SK-N-SH treated with all-trans-retinoic acid at 6 μM for 48 hours (cell line): Measurements from ENCODE around the gene ACSS3.
A peak's percentile ranks its signal among the peaks of the same experiment; 100 is the strongest.

Experiments
- ATAC-seq: fragments of 200-7000 bp; cut with Tn5 transposase; 3 replicates; pipeline ENCODE4 v1.9.1; 2020; ENCODE audit warnings: mild to moderate bottlenecking, moderate library complexity
- ARNTL ChIP-seq: fragments of 450-650 bp; formaldehyde crosslinking; IDR thresholded peaks from 2 replicates; pipeline ENCODE4 v1.5.0; 2020; ENCODE audit warnings: low read depth, mild to moderate bottlenecking, moderate library complexity, borderline replicate concordance
- BACH2 ChIP-seq: fragments of 250-450 bp; sonication (Bioruptor Pico); IDR thresholded peaks from 2 replicates; pipeline ENCODE4 v1.9.0; 2021; ENCODE audit warnings: mild to moderate bottlenecking, borderline replicate concordance
- CREB5 ChIP-seq: fragments of 250-450 bp; sonication (Bioruptor Pico); IDR thresholded peaks from 2 replicates; pipeline ENCODE4 v1.5.1; 2020; ENCODE audit warnings: low read depth, mild to moderate bottlenecking, moderate library complexity
- CSDC2 ChIP-seq: fragments of 250-450 bp; sonication (Bioruptor Pico); IDR thresholded peaks from 2 replicates; pipeline ENCODE4 v1.5.0; 2020; ENCODE audit warnings: mild to moderate bottlenecking, moderate library complexity
- CSRNP3 ChIP-seq: fragments of 250-450 bp; sonication (Bioruptor Pico); IDR thresholded peaks from 2 replicates; pipeline ENCODE4 v1.5.1; 2021; ENCODE audit warnings: mild to moderate bottlenecking, moderate library complexity
- ESRRG ChIP-seq: fragments of 250-450 bp; sonication (Bioruptor Pico); IDR thresholded peaks from 2 replicates; pipeline ENCODE4 v1.6.1; 2021; ENCODE audit warnings: mild to moderate bottlenecking
- GLIS3 ChIP-seq: fragments of 250-450 bp; sonication (Bioruptor Pico); IDR thresholded peaks from 2 replicates; pipeline ENCODE4 v1.5.0; 2020; ENCODE audit warnings: mild to moderate bottlenecking, moderate library complexity
- ISL1 ChIP-seq: fragments of 250-450 bp; sonication (Bioruptor Pico); IDR thresholded peaks from 2 replicates; pipeline ENCODE4 v2.1.2; 2022; ENCODE audit warnings: mild to moderate bottlenecking, moderate library complexity
- OSR1 ChIP-seq: fragments of 250-450 bp; sonication (Bioruptor Pico); IDR thresholded peaks from 2 replicates; pipeline ENCODE4 v1.8.0; 2022; ENCODE audit warnings: moderate library complexity, mild to moderate bottlenecking, inconsistent platforms
- PATZ1 ChIP-seq: fragments of 250-450 bp; sonication (Bioruptor Pico); IDR thresholded peaks from 2 replicates; pipeline ENCODE4 v1.8.0; 2020; ENCODE audit warnings: mild to moderate bottlenecking, moderate library complexity, borderline replicate concordance
- POU6F1 ChIP-seq: fragments of 250-450 bp; sonication (Bioruptor Pico); IDR thresholded peaks from 2 replicates; pipeline ENCODE4 v1.8.0; 2021; ENCODE audit warnings: low read depth, mild to moderate bottlenecking, moderate library complexity, borderline replicate concordance
- PPARA ChIP-seq: fragments of 250-450 bp; sonication (Bioruptor Pico); IDR thresholded peaks from 2 replicates; pipeline ENCODE4 v1.5.0; 2020; ENCODE audit warnings: mild to moderate bottlenecking, borderline replicate concordance
- RARB ChIP-seq: fragments of 250-450 bp; sonication (Bioruptor Pico); IDR thresholded peaks from 2 replicates; pipeline ENCODE4 v1.8.0; 2021; ENCODE audit warnings: mild to moderate bottlenecking, moderate library complexity
- SNAI2 ChIP-seq: fragments of 250-450 bp; sonication (Bioruptor Pico); IDR thresholded peaks from 2 replicates; pipeline ENCODE4 v1.5.0; 2020; ENCODE audit warnings: mild to moderate bottlenecking, moderate library complexity
- TCF4 ChIP-seq: fragments of 250-450 bp; sonication (Bioruptor Pico); IDR thresholded peaks from 2 replicates; pipeline ENCODE4 v1.8.0; 2021; ENCODE audit warnings: mild to moderate bottlenecking, moderate library complexity, borderline replicate concordance
- TOX ChIP-seq: fragments of 250-450 bp; sonication (Bioruptor Pico); IDR thresholded peaks from 2 replicates; pipeline ENCODE4 v1.8.0; 2021; ENCODE audit warnings: mild to moderate bottlenecking, moderate library complexity, borderline replicate concordance
- TSHZ2 ChIP-seq: fragments of 250-450 bp; sonication (Bioruptor Pico); IDR thresholded peaks from 2 replicates; pipeline ENCODE4 v1.5.0; 2020; ENCODE audit warnings: mild to moderate bottlenecking, moderate library complexity
- ZC3H10 ChIP-seq: fragments of 250-450 bp; sonication (Bioruptor Pico); IDR thresholded peaks from 2 replicates; pipeline ENCODE4 v1.5.1; 2021; ENCODE audit warnings: mild to moderate bottlenecking, moderate library complexity
- ZFP3 ChIP-seq: fragments of 250-450 bp; sonication (Bioruptor Pico); IDR thresholded peaks from 2 replicates; pipeline ENCODE4 v1.5.0; 2020; ENCODE audit warnings: mild to moderate bottlenecking, moderate library complexity
- ZFP30 ChIP-seq: fragments of 450-650 bp; formaldehyde crosslinking; IDR thresholded peaks from 2 replicates; pipeline ENCODE4 v1.5.0; 2022; ENCODE audit warnings: mild to moderate bottlenecking, moderate library complexity
- ZNF565 ChIP-seq: fragments of 450-650 bp; formaldehyde crosslinking; conservative IDR thresholded peaks from 2 replicates; pipeline ENCODE4 v1.5.0; 2020; ENCODE audit warnings: low read depth, mild to moderate bottlenecking, moderate library complexity
- ZNF70 ChIP-seq: fragments of 450-650 bp; formaldehyde crosslinking; IDR thresholded peaks from 2 replicates; pipeline ENCODE4 v1.5.0; 2020; ENCODE audit warnings: mild to moderate bottlenecking, moderate library complexity
- ZNF8 ChIP-seq: fragments of 450-650 bp; formaldehyde crosslinking; IDR thresholded peaks from 2 replicates; pipeline ENCODE4 v1.5.0; 2020; ENCODE audit warnings: mild to moderate bottlenecking, moderate library complexity

The ACSS3 gene

GRCh38 chr12:81128930-81129554 lies 51.2 kb downstream of the ACSS3 start:
- TF ChIP-seq POU6F1 (no peak), ESRRG (CRISPR knock-in tag) (no peak), ZNF565 (no peak), RARB (CRISPR knock-in tag) (no peak), ZFP3 (CRISPR knock-in tag) (no peak), ZC3H10 (CRISPR knock-in tag) (no peak), SNAI2 (CRISPR knock-in tag) (no peak), ZNF8 (CRISPR knock-in tag) (no peak), TCF4 (CRISPR knock-in tag) (no peak), BACH2 (CRISPR knock-in tag) (no peak)
- peak; percentile 83 for ATAC-seq

GRCh38 chr12:81136519-81136918 lies 58.6 kb downstream of the ACSS3 start:
- no peak for TF ChIP-seq TOX (CRISPR knock-in tag)
- no peak for TF ChIP-seq ZNF70
- no peak for TF ChIP-seq OSR1 (CRISPR knock-in tag)
- no peak for TF ChIP-seq ARNTL (CRISPR knock-in tag)
- TF ChIP-seq PPARA = no peak
- no peak for TF ChIP-seq ZNF8 (CRISPR knock-in tag)
- TF ChIP-seq PATZ1 = no peak
- TF ChIP-seq TSHZ2 (CRISPR knock-in tag) = no peak
- no peak for TF ChIP-seq ZFP30 (CRISPR knock-in tag)
- TF ChIP-seq GLIS3 (CRISPR knock-in tag) = no peak
- no peak for TF ChIP-seq BACH2 (CRISPR knock-in tag)
- TF ChIP-seq CSRNP3 (CRISPR knock-in tag) = no peak
- TF ChIP-seq TCF4 (CRISPR knock-in tag) = no peak
- no peak for TF ChIP-seq ZFP3 (CRISPR knock-in tag)
- TF ChIP-seq CSDC2 (CRISPR knock-in tag) = no peak
- no peak for TF ChIP-seq SNAI2 (CRISPR knock-in tag)
- no peak for TF ChIP-seq ISL1
- TF ChIP-seq ZC3H10 (CRISPR knock-in tag) = no peak
- TF ChIP-seq ESRRG (CRISPR knock-in tag) = no peak
- ATAC-seq = no peak

- ATAC-seq = no peak
- no peak for TF ChIP-seq TOX (CRISPR knock-in tag)
These were observed 59.9 kb downstream of the ACSS3 start for GRCh38 chr12:81137801-81138200.

- no peak for ATAC-seq
- no peak for TF ChIP-seq CREB5 (CRISPR knock-in tag)
- TF ChIP-seq ISL1 = no peak
- TF ChIP-seq ESRRG (CRISPR knock-in tag) = no peak
- TF ChIP-seq PATZ1 = no peak
- no peak for TF ChIP-seq POU6F1
- TF ChIP-seq OSR1 (CRISPR knock-in tag) = no peak
- no peak for TF ChIP-seq ARNTL (CRISPR knock-in tag)
- TF ChIP-seq RARB (CRISPR knock-in tag) = no peak
- TF ChIP-seq TCF4 (CRISPR knock-in tag) = no peak
- no peak for TF ChIP-seq BACH2 (CRISPR knock-in tag)
- TF ChIP-seq SNAI2 (CRISPR knock-in tag) = no peak
- TF ChIP-seq GLIS3 (CRISPR knock-in tag) = no peak
- TF ChIP-seq ZNF8 (CRISPR knock-in tag) = no peak
- no peak for TF ChIP-seq ZFP3 (CRISPR knock-in tag)
These were observed 63.3 kb downstream of the ACSS3 start for GRCh38 chr12:81141217-81141616.
